Measurements from ENCODE around the gene GLI3. TPM values are rescaled to one million over a fixed set of nuclear protein-coding genes. Genes with fewer than 3 reads are reported as not detected.

Gene GLI3
- total and polyA plus RNA-seq, 2 donors (not counting 1 experiment from before 2014, with no cell fraction given), result 6.4 to 6.5 TPM

- Histone ChIP-seq H3K27me3 (ENCODE audit: control insufficient read depth, insufficient read depth, low read length) (no peaks in the 10 kb centered on the region), H3K9me3 (ENCODE audit: control insufficient read depth, insufficient read depth, low read depth, low read length) (no peaks in the 10 kb centered on the region), H3K79me2 (ENCODE audit: control insufficient read depth, insufficient read depth, low read length) (no peaks in the 10 kb centered on the region), H4K20me1 (ENCODE audit: control insufficient read depth, extremely low read depth, insufficient read depth, low read length) (no peaks in the 10 kb centered on the region), H2AFZ (ENCODE audit: low read length) (no peak overlapping the region), H3K27ac (ENCODE audit: insufficient read depth, low read length) (no peak overlapping the region), H3K4me2 (ENCODE audit: extremely low read depth, insufficient read depth, low read length) (peak overlapping the region; percentile 64), H3K4me1 (ENCODE audit: control insufficient read depth, extremely low read depth, insufficient read depth, low read length) (peaks cover 8% of the 10 kb centered on the region), H3K4me3 (replicated peaks in 1 of 4; ENCODE audit: control extremely low read depth in 1 of 4, insufficient read depth in 1 of 4, low read depth in 3 of 4, low read length in 4 of 4) (peak overlapping the region; percentile 14 to 36 (median 16)), H3K9ac (ENCODE audit: insufficient read depth, low read length) (peak overlapping the region; percentile 38), H3K36me3 (ENCODE audit: control insufficient read depth, insufficient read depth, low read length) (no peaks in the 10 kb centered on the region)
- DNase-seq (ENCODE audit: low read depth in 2 of 2), result peak; percentile 16 to 82
- no peak for TF ChIP-seq EZH2 (IDR thresholded peaks at IDR 0.05; ENCODE audit: low read length, missing control alignments)
- TF ChIP-seq CTCF (conservative IDR thresholded peaks at IDR 0.05 in 1 of 2, IDR thresholded peaks at IDR 0.05 in 1 of 2; ENCODE audit: low read depth in 1 of 2, low read length in 2 of 2), result no peak
These were observed 85.7 kb downstream of the GLI3 start for GRCh38 chr7:42151309-42151708.

GRCh38 chr7:42145539-42145938 lies 91.5 kb downstream of the GLI3 start:
- H3K27ac ChIP-seq (ENCODE audit: insufficient read depth, low read length), result no peak overlapping the region
- H3K4me1 ChIP-seq (ENCODE audit: control insufficient read depth, extremely low read depth, insufficient read depth, low read length), result peaks cover 3% of the 10 kb centered on the region
- H4K20me1 ChIP-seq (ENCODE audit: control insufficient read depth, extremely low read depth, insufficient read depth, low read length), result no peaks in the 10 kb centered on the region
- H3K9me3 ChIP-seq (ENCODE audit: control insufficient read depth, insufficient read depth, low read depth, low read length), result no peaks in the 10 kb centered on the region
- no peak overlapping the region for H3K4me2 ChIP-seq (ENCODE audit: extremely low read depth, insufficient read depth, low read length)
- H3K36me3 ChIP-seq (ENCODE audit: control insufficient read depth, insufficient read depth, low read length), result no peaks in the 10 kb centered on the region
- no peaks in the 10 kb centered on the region for H3K79me2 ChIP-seq (ENCODE audit: control insufficient read depth, insufficient read depth, low read length)
- DNase-seq (ENCODE audit: low read depth in 2 of 2), result no peak
- no peak overlapping the region for H3K4me3 ChIP-seq (replicated peaks in 1 of 4; ENCODE audit: control extremely low read depth in 1 of 4, insufficient read depth in 1 of 4, low read depth in 3 of 4, low read length in 4 of 4)
- no peak for TF ChIP-seq CTCF (conservative IDR thresholded peaks at IDR 0.05 in 1 of 2, IDR thresholded peaks at IDR 0.05 in 1 of 2; ENCODE audit: low read depth in 1 of 2, low read length in 2 of 2)
- no peak for TF ChIP-seq EZH2 (IDR thresholded peaks at IDR 0.05; ENCODE audit: low read length, missing control alignments)
- no peaks in the 10 kb centered on the region for H3K27me3 ChIP-seq (ENCODE audit: control insufficient read depth, insufficient read depth, low read length)
- H3K9ac ChIP-seq (ENCODE audit: insufficient read depth, low read length), result no peak overlapping the region
- no peak overlapping the region for H2AFZ ChIP-seq (ENCODE audit: low read length)

- H3K4me2 ChIP-seq (ENCODE audit: extremely low read depth, insufficient read depth, low read length), result no peak overlapping the region
These were observed 92.4 kb downstream of the GLI3 start for GRCh38 chr7:42144604-42145003.

More at GRCh38 chr7:42144604-42145003, 92.4 kb downstream of the GLI3 start:
- Histone ChIP-seq H3K9ac (ENCODE audit: insufficient read depth, low read length) (no peak overlapping the region), H3K27ac (ENCODE audit: insufficient read depth, low read length) (no peak overlapping the region), H3K27me3 (ENCODE audit: control insufficient read depth, insufficient read depth, low read length) (no peaks in the 10 kb centered on the region), H3K4me3 (replicated peaks in 1 of 4; ENCODE audit: control extremely low read depth in 1 of 4, insufficient read depth in 1 of 4, low read depth in 3 of 4, low read length in 4 of 4) (no peak overlapping the region), H3K9me3 (ENCODE audit: control insufficient read depth, insufficient read depth, low read depth, low read length) (no peaks in the 10 kb centered on the region), H4K20me1 (ENCODE audit: control insufficient read depth, extremely low read depth, insufficient read depth, low read length) (no peaks in the 10 kb centered on the region), H3K36me3 (ENCODE audit: control insufficient read depth, insufficient read depth, low read length) (no peaks in the 10 kb centered on the region), H3K4me1 (ENCODE audit: control insufficient read depth, extremely low read depth, insufficient read depth, low read length) (peaks cover 3% of the 10 kb centered on the region), H2AFZ (ENCODE audit: low read length) (no peak overlapping the region), H3K79me2 (ENCODE audit: control insufficient read depth, insufficient read depth, low read length) (no peaks in the 10 kb centered on the region)
- DNase-seq (ENCODE audit: low read depth in 2 of 2), result peak; percentile 63 to 72
- TF ChIP-seq CTCF (conservative IDR thresholded peaks at IDR 0.05 in 1 of 2, IDR thresholded peaks at IDR 0.05 in 1 of 2; ENCODE audit: low read depth in 1 of 2, low read length in 2 of 2) (no peak), EZH2 (IDR thresholded peaks at IDR 0.05; ENCODE audit: low read length, missing control alignments) (no peak)

Data from fibroblast of lung (primary cell).